ENCODE measurements around the gene RAPGEF6. TPM values are rescaled to one million over a fixed set of nuclear protein-coding genes. Genes with fewer than 3 reads are reported as not detected.

The RAPGEF6 gene
- polyA plus RNA-seq, 1 experiment = 13.1 TPM

DNA sequence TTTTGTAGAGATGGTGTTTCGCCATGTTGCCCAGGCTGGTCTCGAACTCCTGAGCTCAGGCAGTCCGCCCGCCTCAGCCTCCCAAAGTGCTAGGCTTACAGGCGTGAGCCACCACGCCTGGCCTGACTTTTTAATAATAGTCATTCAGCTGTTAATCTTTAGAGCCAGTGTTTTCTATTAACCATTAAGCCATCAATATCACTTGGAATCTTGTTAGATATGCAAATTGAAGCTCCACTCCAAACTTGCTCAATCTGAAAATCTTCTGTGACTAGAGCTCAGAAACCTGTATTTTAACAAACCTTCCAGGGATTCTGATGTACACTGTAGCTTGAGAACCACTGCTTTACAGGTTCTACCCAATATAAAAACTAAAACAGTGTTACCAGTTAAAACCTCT lies 257.7 kb downstream of the RAPGEF6 start:
- DNase-seq (ENCODE audit: low read depth, low spot score) = no peak
- ChIA-PET CTCF (interaction anchor here (1.0 to 1.6 kb wide), 2 partner anchors 9 to 113 kb away, joined by 3 read pairs; no protein-coding TSS in a partner anchor), POLR2A (interaction anchor here (0.6 to 1.2 kb wide), 3 partner anchors 11 to 113 kb away, joined by 3 to 4 read pairs (median 4); partner anchors contain the start of gene CDC42SE2)
- Histone ChIP-seq H3K4me3 (ENCODE audit: low read depth, low read length) (no peak overlapping the region), H3K27me3 (ENCODE audit: control insufficient read depth, insufficient read depth, low read length) (no peaks in the 10 kb centered on the region), H3K27ac (ENCODE audit: low read depth, low read length) (no peak overlapping the region), H3K9me3 (ENCODE audit: control insufficient read depth, insufficient read depth, low read length) (no peaks in the 10 kb centered on the region)
- TF ChIP-seq, protein P1, sequence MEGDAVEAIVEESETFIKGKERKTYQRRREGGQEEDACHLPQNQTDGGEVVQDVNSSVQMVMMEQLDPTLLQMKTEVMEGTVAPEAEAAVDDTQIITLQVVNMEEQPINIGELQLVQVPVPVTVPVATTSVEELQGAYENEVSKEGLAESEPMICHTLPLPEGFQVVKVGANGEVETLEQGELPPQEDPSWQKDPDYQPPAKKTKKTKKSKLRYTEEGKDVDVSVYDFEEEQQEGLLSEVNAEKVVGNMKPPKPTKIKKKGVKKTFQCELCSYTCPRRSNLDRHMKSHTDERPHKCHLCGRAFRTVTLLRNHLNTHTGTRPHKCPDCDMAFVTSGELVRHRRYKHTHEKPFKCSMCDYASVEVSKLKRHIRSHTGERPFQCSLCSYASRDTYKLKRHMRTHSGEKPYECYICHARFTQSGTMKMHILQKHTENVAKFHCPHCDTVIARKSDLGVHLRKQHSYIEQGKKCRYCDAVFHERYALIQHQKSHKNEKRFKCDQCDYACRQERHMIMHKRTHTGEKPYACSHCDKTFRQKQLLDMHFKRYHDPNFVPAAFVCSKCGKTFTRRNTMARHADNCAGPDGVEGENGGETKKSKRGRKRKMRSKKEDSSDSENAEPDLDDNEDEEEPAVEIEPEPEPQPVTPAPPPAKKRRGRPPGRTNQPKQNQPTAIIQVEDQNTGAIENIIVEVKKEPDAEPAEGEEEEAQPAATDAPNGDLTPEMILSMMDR (IDR thresholded peaks at IDR 0.05; ENCODE audit: low read depth, low read length) = no peak

DNA sequence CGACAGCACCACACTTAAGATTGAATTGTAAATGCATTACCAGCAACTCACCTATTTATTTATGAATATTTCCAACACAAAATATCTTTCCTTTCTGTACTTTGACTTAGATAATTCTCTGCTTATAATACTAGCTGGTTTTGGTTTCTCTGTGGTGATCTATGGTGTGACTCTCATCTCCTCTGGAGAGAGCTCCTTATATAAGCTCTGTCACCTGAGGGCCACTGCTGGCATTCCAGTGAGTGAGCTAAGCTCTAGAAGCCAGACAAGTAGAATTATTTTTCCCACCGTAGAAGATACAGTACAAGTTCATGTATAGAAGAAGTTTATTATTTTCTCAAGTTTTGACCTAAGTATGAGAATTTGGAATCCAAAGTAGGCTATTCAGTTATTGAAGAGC lies 259.7 kb downstream of the RAPGEF6 start:
- DNase-seq (ENCODE audit: low read depth, low spot score) = no peak
- CTCF ChIA-PET = no interaction called here
- no peak overlapping the region for H3K4me3 ChIP-seq (ENCODE audit: low read depth, low read length)
- H3K27me3 ChIP-seq (ENCODE audit: control insufficient read depth, insufficient read depth, low read length) = no peaks in the 10 kb centered on the region
- H3K9me3 ChIP-seq (ENCODE audit: control insufficient read depth, insufficient read depth, low read length) = no peaks in the 10 kb centered on the region
- TF ChIP-seq, protein P1 (IDR thresholded peaks at IDR 0.05; ENCODE audit: low read depth, low read length) = no peak
- no peak overlapping the region for H3K27ac ChIP-seq (ENCODE audit: low read depth, low read length)
- POLR2A ChIA-PET = no interaction called here

Small RNA genes lying within 50 kb of the gene (small RNA-seq; reads per million reads assigned to genes)
- not detected for gene RF02271 (ENCODE audit: insufficient read length, low read depth)

Other genes starting within 250 kb of the RAPGEF6 start
- 13.4 and 15.8 TPM in 2 replicates for gene FNIP1, start 161.8 kb upstream of the RAPGEF6 start, polyA plus RNA-seq (2011; rRNA removed)